ENCODE measurements around the gene CCDC138. TPM values are rescaled to one million over a fixed set of nuclear protein-coding genes. Genes with fewer than 3 reads are reported as not detected.

The CCDC138 gene
- total RNA-seq, 4 donors from 2014 or later = 1.6 to 10.3 (median 3.2) TPM

GRCh38 chr2:108803045-108803736 is 16.6 kb downstream of the CCDC138 start:
- ATAC-seq (ENCODE audit: low FRiP score) (no peak), DNase-seq (ENCODE audit: low spot score) (no peak)
- no peak for TF ChIP-seq CTCF (IDR thresholded peaks at IDR 0.05)

- ATAC-seq (ENCODE audit: low FRiP score) = no peak
- DNase-seq (ENCODE audit: low spot score) = no peak
- TF ChIP-seq CTCF (IDR thresholded peaks at IDR 0.05) = no peak
These were observed 18.5 kb downstream of the CCDC138 start for GRCh38 chr2:108805032-108805431.

GRCh38 chr2:108805782-108806181 is 19.2 kb downstream of the CCDC138 start:
- no peak for TF ChIP-seq CTCF (IDR thresholded peaks at IDR 0.05)
- no peak for DNase-seq (ENCODE audit: low spot score)
- ATAC-seq (ENCODE audit: low FRiP score) = no peak

- no peak for TF ChIP-seq CTCF (IDR thresholded peaks at IDR 0.05)
- DNase-seq (ENCODE audit: low spot score) (no peak), ATAC-seq (ENCODE audit: low FRiP score) (no peak)
These were observed 20.0 kb downstream of the CCDC138 start for GRCh38 chr2:108806371-108807113.

- ATAC-seq (ENCODE audit: low FRiP score) (no peak), DNase-seq (ENCODE audit: low spot score) (no peak)
- no peak for TF ChIP-seq CTCF (IDR thresholded peaks at IDR 0.05)
These were observed 23.4 kb downstream of the CCDC138 start for GRCh38 chr2:108809936-108810335.

GRCh38 chr2:108810993-108811957 is 24.7 kb downstream of the CCDC138 start:
- TF ChIP-seq CTCF (IDR thresholded peaks at IDR 0.05) = no peak
- no peak for DNase-seq (ENCODE audit: low spot score)
- ATAC-seq (ENCODE audit: low FRiP score) = no peak

Data from omental fat pad (tissue), 4 donors.